Natural killer cell (primary cell): ENCODE data around the gene PPP1R9A. TPM values are rescaled to one million over a fixed set of nuclear protein-coding genes. Genes with fewer than 3 reads are reported as not detected.

Source experiments
- ATAC-seq, 3 donors: fragments of 150-1000 bp in 2 of 3; fragments of 200-7000 bp in 1 of 3; cut with Tn5 transposase; 1 replicate in 1 of 3; 2 replicates in 2 of 3; pipeline ENCODE4 v1.10.0; 2021; ENCODE audit warnings: mild to moderate bottlenecking in 2 of 3, moderate library complexity in 2 of 3
- DNase-seq, 2 donors: peaks; one replicate each; pipeline versions ENCODE4 v3.0.0 to v3.0.0-alpha.2; 2013 to 2021; ENCODE audit warnings: mixed read lengths in 1 of 2
- H3K27ac ChIP-seq: one replicate; pipeline ENCODE4 v1.5.1; 2013; ENCODE audit warnings: mild to moderate bottlenecking, low read length
- H3K27me3 ChIP-seq: one replicate; pipeline ENCODE4 v1.6.1; 2013; ENCODE audit warnings: low read length; ENCODE audit not compliant: control insufficient read depth, insufficient read depth
- H3K36me3 ChIP-seq: one replicate; pipeline ENCODE4 v1.6.1; 2013; ENCODE audit warnings: low read length; ENCODE audit not compliant: control insufficient read depth, insufficient read depth
- H3K4me1 ChIP-seq: one replicate; pipeline ENCODE4 v1.6.1; 2013; ENCODE audit warnings: low read length; ENCODE audit not compliant: control insufficient read depth, insufficient read depth
- H3K4me3 ChIP-seq: one replicate; pipeline ENCODE4 v1.5.1; 2013; ENCODE audit warnings: low read length
- H3K9me3 ChIP-seq: one replicate; pipeline ENCODE4 v1.6.1; 2013; ENCODE audit warnings: low read length; ENCODE audit not compliant: control insufficient read depth, insufficient read depth
- H3K27ac Mint-ChIP-seq, 2 donors: one replicate each; pipeline ENCODE4 v1.8.0; 2022; ENCODE audit warnings: mild to moderate bottlenecking in 2 of 2, mixed read lengths in 2 of 2, moderate library complexity in 1 of 2
- H3K27me3 Mint-ChIP-seq, 2 donors: one replicate each; pipeline ENCODE4 v1.8.0; 2022; ENCODE audit warnings: low read depth in 2 of 2, mixed read lengths in 2 of 2
- H3K36me3 Mint-ChIP-seq: one replicate; pipeline ENCODE4 v1.8.0; 2022; ENCODE audit warnings: mixed read lengths
- H3K4me1 Mint-ChIP-seq, 2 donors: one replicate each; pipeline ENCODE4 v1.8.0; 2022; ENCODE audit warnings: mixed read lengths in 2 of 2
- H3K4me3 Mint-ChIP-seq: one replicate; pipeline ENCODE4 v1.8.0; 2022; ENCODE audit warnings: mild to moderate bottlenecking, moderate library complexity, mixed read lengths
- H3K9me3 Mint-ChIP-seq, 2 donors: one replicate each; pipeline ENCODE4 v1.8.0; 2022; ENCODE audit warnings: mixed read lengths in 2 of 2
- CTCF ChIP-seq: fragments of 200-600 bp; IDR thresholded peaks from one replicate; pipeline ENCODE4 v1.8.0; 2022; ENCODE audit warnings: antibody characterized with exemption
- WGBS: methylation state at CpG from one replicate; pipeline ENCODE4 v1.1.7; 2013; ENCODE audit warnings: missing lambda C conversion rate; ENCODE audit not compliant: insufficient coverage; 5-methylcytosine and 5-hydroxymethylcytosine counted together
- intact Hi-C: fragments of 100-400 bp; cut with micrococcal nuclease; formaldehyde crosslinking; loops from one replicate; pipeline ENCODE4 v1.14.2; 2022
- total RNA-seq, 4 donors: library from RNA; stranded (reverse); fragments of 120-200 nt in 1 of 4; gene quantifications; one replicate each; pipeline versions ENCODE4 v1.2.3 to v1.2.4, GENCODE V29; 2013 to 2022

PPP1R9A gene
- total RNA-seq, 3 donors from 2014 or later (not counting 1 experiment from before 2014, with no cell fraction given), result 1.6 to 6.0 (median 2.0) TPM

GRCh38 chr7:95056901-95057300 is 149.5 kb downstream of the PPP1R9A start:
- no peak for TF ChIP-seq CTCF
- no peak for DNase-seq
- Histone ChIP-seq H3K4me1 (no peaks in the 10 kb centered on the region), H3K27ac (no peak overlapping the region), H3K9me3 (no peaks in the 10 kb centered on the region), H3K36me3 (no peaks in the 10 kb centered on the region), H3K4me3 (no peak overlapping the region), H3K27me3 (no peaks in the 10 kb centered on the region)
- peaks cover 8 to 18% of the 10 kb centered on the region in 2 donors for H3K4me1 Mint-ChIP-seq
- H3K36me3 Mint-ChIP-seq, result no peaks in the 10 kb centered on the region
- intact Hi-C loops, result no loop called here
- H3K4me3 Mint-ChIP-seq, result no peak overlapping the region
- H3K27ac Mint-ChIP-seq, result no peak overlapping the region
- no peaks in the 10 kb centered on the region for H3K27me3 Mint-ChIP-seq
- ATAC-seq, result no peak
- peaks cover 0 to 2% of the 10 kb centered on the region in 2 donors for H3K9me3 Mint-ChIP-seq

- H3K9me3 Mint-ChIP-seq, result no peaks in the 10 kb centered on the region
- peaks cover 8 to 18% of the 10 kb centered on the region in 2 donors for H3K4me1 Mint-ChIP-seq
- H3K9me3 ChIP-seq, result no peaks in the 10 kb centered on the region
- H3K36me3 ChIP-seq, result no peaks in the 10 kb centered on the region
- DNase-seq, result no peak
- no peaks in the 10 kb centered on the region for H3K4me1 ChIP-seq
- WGBS, result 58% methylated on average over 4 of the region's 4 CpGs
- H3K27me3 Mint-ChIP-seq, result no peaks in the 10 kb centered on the region
- H3K27ac ChIP-seq, result no peak overlapping the region
- H3K4me3 ChIP-seq, result no peak overlapping the region
- H3K27ac Mint-ChIP-seq, result peak overlapping the region in 1 of 2 donors; percentile 21
- H3K27me3 ChIP-seq, result no peaks in the 10 kb centered on the region
- ATAC-seq, result peak in 2 of 3 donors; percentile 10 to 39
- H3K4me3 Mint-ChIP-seq, result no peak overlapping the region
- TF ChIP-seq CTCF, result no peak
- intact Hi-C loops, result no loop called here
- no peaks in the 10 kb centered on the region for H3K36me3 Mint-ChIP-seq
Observed at GRCh38 chr7:95059842-95060313, 152.5 kb downstream of the PPP1R9A start.

GRCh38 chr7:95062901-95063300 is 155.5 kb downstream of the PPP1R9A start:
- H3K27me3 ChIP-seq, result no peaks in the 10 kb centered on the region
- no peaks in the 10 kb centered on the region for H3K4me1 ChIP-seq
- Mint-ChIP-seq H3K27me3 (no peaks in the 10 kb centered on the region), H3K36me3 (no peaks in the 10 kb centered on the region), H3K4me1 (peaks cover 0 to 9% of the 10 kb centered on the region in 2 donors), H3K27ac (no peak overlapping the region), H3K9me3 (no peaks in the 10 kb centered on the region), H3K4me3 (no peak overlapping the region)
- intact Hi-C loops, result no loop called here
- no peak overlapping the region for H3K4me3 ChIP-seq
- TF ChIP-seq CTCF, result no peak
- DNase-seq, result no peak
- H3K36me3 ChIP-seq, result no peaks in the 10 kb centered on the region
- no peak for ATAC-seq
- H3K9me3 ChIP-seq, result no peaks in the 10 kb centered on the region
- H3K27ac ChIP-seq, result no peak overlapping the region

GRCh38 chr7:95066737-95067530 is 159.5 kb downstream of the PPP1R9A start:
- no peaks in the 10 kb centered on the region for H3K27me3 ChIP-seq
- H3K4me3 ChIP-seq, result no peak overlapping the region
- Mint-ChIP-seq H3K9me3 (no peaks in the 10 kb centered on the region), H3K27ac (no peak overlapping the region), H3K4me1 (no peaks in the 10 kb centered on the region), H3K4me3 (no peak overlapping the region), H3K36me3 (no peaks in the 10 kb centered on the region), H3K27me3 (no peaks in the 10 kb centered on the region)
- no peaks in the 10 kb centered on the region for H3K9me3 ChIP-seq
- ATAC-seq (no peak), DNase-seq (no peak)
- H3K27ac ChIP-seq, result no peak overlapping the region
- no peaks in the 10 kb centered on the region for H3K36me3 ChIP-seq
- H3K4me1 ChIP-seq, result no peaks in the 10 kb centered on the region
- TF ChIP-seq CTCF, result no peak
- 85% methylated on average over 6 of the region's 6 CpGs for WGBS
- intact Hi-C loops, result no loop called here
